Activated naive CD8-positive, alpha-beta T cell treated with anti-CD3 and anti-CD28 coated beads for 36 hours (primary cell): ENCODE measurements around the gene ITFG1. TPM values are rescaled to one million over a fixed set of nuclear protein-coding genes. Genes with fewer than 3 reads are reported as not detected.
"Not testable (repeated sequence)": the region's sequence is repeated elsewhere in the genome, so short reads cannot be mapped to it uniquely, and the experiment has no call there.

Experiments used
- DNase-seq: peaks from one replicate; pipeline ENCODE4 v3.0.0; 2021
- H3K27ac Mint-ChIP-seq: one replicate; pipeline ENCODE4 v1.8.0; 2022; ENCODE audit warnings: mild to moderate bottlenecking, moderate library complexity, mixed read lengths
- H3K27me3 Mint-ChIP-seq: one replicate; pipeline ENCODE4 v1.8.0; 2022; ENCODE audit warnings: mild to moderate bottlenecking, mixed read lengths
- H3K36me3 Mint-ChIP-seq: one replicate; pipeline ENCODE4 v1.8.0; 2021; ENCODE audit warnings: mild to moderate bottlenecking, mixed read lengths
- H3K4me1 Mint-ChIP-seq: one replicate; pipeline ENCODE4 v1.8.0; 2021; ENCODE audit warnings: mixed read lengths
- H3K4me3 Mint-ChIP-seq: one replicate; pipeline ENCODE4 v1.8.0; 2022; ENCODE audit warnings: mild to moderate bottlenecking, moderate library complexity, mixed read lengths
- H3K9me3 Mint-ChIP-seq: one replicate; pipeline ENCODE4 v1.8.0; 2022; ENCODE audit warnings: mixed read lengths
- total RNA-seq, 2 experiments: library from RNA; stranded (reverse); gene quantifications; one replicate each; pipeline ENCODE4 v1.2.3, GENCODE V29; 2021

Gene ITFG1
- total RNA-seq, 2 experiments from 2014 or later, result 19.5 to 20.5 TPM

GRCh38 chr16:47483616-47484015, 22.8 kb upstream of the ITFG1 start:
- H3K4me1 Mint-ChIP-seq, result peaks cover 27% of the 10 kb centered on the region
- peaks cover 11% of the 10 kb centered on the region for H3K9me3 Mint-ChIP-seq

GRCh38 chr16:47481698-47482374, 21.0 kb upstream of the ITFG1 start:
- H3K27ac Mint-ChIP-seq, result peak overlapping the region; percentile 56
- no peak for DNase-seq
- peaks cover 27% of the 10 kb centered on the region for H3K4me1 Mint-ChIP-seq
- H3K27me3 Mint-ChIP-seq, result no peaks in the 10 kb centered on the region
- peaks cover 3% of the 10 kb centered on the region for H3K9me3 Mint-ChIP-seq
- peaks cover 30% of the 10 kb centered on the region for H3K36me3 Mint-ChIP-seq
- no peak overlapping the region for H3K4me3 Mint-ChIP-seq

More at GRCh38 chr16:47483616-47484015, 22.8 kb upstream of the ITFG1 start:
- no peaks in the 10 kb centered on the region for H3K27me3 Mint-ChIP-seq
- H3K4me3 Mint-ChIP-seq, result no peak overlapping the region
- peaks cover 45% of the 10 kb centered on the region for H3K36me3 Mint-ChIP-seq
- DNase-seq, result no peak
- H3K27ac Mint-ChIP-seq, result no peak overlapping the region

- Mint-ChIP-seq H3K27me3 (no peaks in the 10 kb centered on the region), H3K36me3 (peaks cover 20% of the 10 kb centered on the region), H3K9me3 (no peaks in the 10 kb centered on the region), H3K27ac (no peak overlapping the region), H3K4me3 (no peak overlapping the region), H3K4me1 (peaks cover 27% of the 10 kb centered on the region)
- DNase-seq, result no peak
Measured at GRCh38 chr16:47480410-47480809, 19.5 kb upstream of the ITFG1 start.

- Mint-ChIP-seq H3K27ac (no peak overlapping the region), H3K27me3 (no peaks in the 10 kb centered on the region), H3K36me3 (peaks cover 21% of the 10 kb centered on the region), H3K4me3 (no peak overlapping the region), H3K9me3 (no peaks in the 10 kb centered on the region), H3K4me1 (peaks cover 23% of the 10 kb centered on the region)
- no peak for DNase-seq
Measured at GRCh38 chr16:47477679-47478078, 16.8 kb upstream of the ITFG1 start.

GRCh38 chr16:47476654-47477345, 15.9 kb upstream of the ITFG1 start:
- Mint-ChIP-seq H3K27ac (no peak overlapping the region), H3K27me3 (no peaks in the 10 kb centered on the region), H3K36me3 (peaks cover 18% of the 10 kb centered on the region), H3K4me3 (no peak overlapping the region), H3K9me3 (no peaks in the 10 kb centered on the region), H3K4me1 (peaks cover 21% of the 10 kb centered on the region)
- DNase-seq, result no peak

- Mint-ChIP-seq H3K36me3 (peaks cover 18% of the 10 kb centered on the region), H3K27me3 (no peaks in the 10 kb centered on the region), H3K4me3 (no peak overlapping the region), H3K27ac (no peak overlapping the region), H3K9me3 (no peaks in the 10 kb centered on the region), H3K4me1 (peaks cover 12% of the 10 kb centered on the region)
- DNase-seq, result no peak
Measured at GRCh38 chr16:47475786-47476185, 14.9 kb upstream of the ITFG1 start.

- DNase-seq, result no peak
- Mint-ChIP-seq H3K4me1 (peaks cover 2% of the 10 kb centered on the region), H3K9me3 (no peaks in the 10 kb centered on the region), H3K27ac (no peak overlapping the region), H3K27me3 (no peaks in the 10 kb centered on the region), H3K4me3 (no peak overlapping the region), H3K36me3 (peaks cover 7% of the 10 kb centered on the region)
Measured at GRCh38 chr16:47473792-47474191, 12.9 kb upstream of the ITFG1 start.

GRCh38 chr16:47473004-47473403, 12.1 kb upstream of the ITFG1 start:
- H3K9me3 Mint-ChIP-seq, H3K4me1 Mint-ChIP-seq, DNase-seq, H3K4me3 Mint-ChIP-seq, H3K27ac Mint-ChIP-seq, H3K36me3 Mint-ChIP-seq, H3K27me3 Mint-ChIP-seq: not testable (repeated sequence)

- no peaks in the 10 kb centered on the region for H3K27me3 Mint-ChIP-seq
- no peak for DNase-seq
- peaks cover 3% of the 10 kb centered on the region for H3K4me1 Mint-ChIP-seq
Measured at GRCh38 chr16:47470810-47471209, 9.9 kb upstream of the ITFG1 start.

GRCh38 chr16:47470211-47470610, 9.3 kb upstream of the ITFG1 start:
- no peak overlapping the region for H3K4me3 Mint-ChIP-seq
- no peak for DNase-seq
- peaks cover 10% of the 10 kb centered on the region for H3K36me3 Mint-ChIP-seq
- no peak overlapping the region for H3K27ac Mint-ChIP-seq
- H3K9me3 Mint-ChIP-seq, result no peaks in the 10 kb centered on the region
- peaks cover 5% of the 10 kb centered on the region for H3K4me1 Mint-ChIP-seq
- no peaks in the 10 kb centered on the region for H3K27me3 Mint-ChIP-seq

More at GRCh38 chr16:47470810-47471209, 9.9 kb upstream of the ITFG1 start:
- Mint-ChIP-seq H3K36me3 (peaks cover 10% of the 10 kb centered on the region), H3K9me3 (no peaks in the 10 kb centered on the region), H3K27ac (no peak overlapping the region), H3K4me3 (no peak overlapping the region)

GRCh38 chr16:47469227-47469626, 8.4 kb upstream of the ITFG1 start:
- Mint-ChIP-seq H3K9me3 (no peaks in the 10 kb centered on the region), H3K36me3 (peaks cover 10% of the 10 kb centered on the region), H3K4me3 (no peak overlapping the region), H3K27me3 (no peaks in the 10 kb centered on the region), H3K4me1 (peaks cover 8% of the 10 kb centered on the region), H3K27ac (no peak overlapping the region)
- no peak for DNase-seq

GRCh38 chr16:47468070-47468689, 7.3 kb upstream of the ITFG1 start:
- peaks cover 14% of the 10 kb centered on the region for H3K4me1 Mint-ChIP-seq
- H3K27ac Mint-ChIP-seq, H3K27me3 Mint-ChIP-seq, H3K9me3 Mint-ChIP-seq, H3K4me3 Mint-ChIP-seq, H3K36me3 Mint-ChIP-seq, DNase-seq: not testable (repeated sequence)

GRCh38 chr16:47467501-47467900, 6.6 kb upstream of the ITFG1 start:
- peaks cover 7% of the 10 kb centered on the region for H3K36me3 Mint-ChIP-seq
- DNase-seq, result no peak
- H3K9me3 Mint-ChIP-seq, result no peaks in the 10 kb centered on the region
- no peaks in the 10 kb centered on the region for H3K27me3 Mint-ChIP-seq
- no peak overlapping the region for H3K4me3 Mint-ChIP-seq
- peaks cover 20% of the 10 kb centered on the region for H3K4me1 Mint-ChIP-seq
- no peak overlapping the region for H3K27ac Mint-ChIP-seq

- peaks cover 8% of the 10 kb centered on the region for H3K36me3 Mint-ChIP-seq
- no peak for DNase-seq
- no peak overlapping the region for H3K27ac Mint-ChIP-seq
- H3K4me1 Mint-ChIP-seq, result peaks cover 28% of the 10 kb centered on the region
- no peaks in the 10 kb centered on the region for H3K27me3 Mint-ChIP-seq
- no peaks in the 10 kb centered on the region for H3K9me3 Mint-ChIP-seq
- H3K4me3 Mint-ChIP-seq, result no peak overlapping the region
Measured at GRCh38 chr16:47465919-47466630, 5.2 kb upstream of the ITFG1 start.
